Fibroblast of lung (primary cell): Measurements from ENCODE around the gene CLIC3. TPM values are rescaled to one million over a fixed set of nuclear protein-coding genes. Genes with fewer than 3 reads are reported as not detected.

ENCODE experiments used
- DNase-seq, 2 donors: peaks; one replicate each; pipeline versions ENCODE4 v3.0.0 to v3.0.0-alpha.2; 2010; ENCODE audit warnings: low read depth in 2 of 2
- H2AFZ ChIP-seq: 2 replicates; pipeline ENCODE4 v1.5.1; 2012; ENCODE audit warnings: low read length, control low read depth, inconsistent platforms
- H3K27ac ChIP-seq: 2 replicates; pipeline ENCODE4 v1.5.1; 2011; ENCODE audit warnings: low read length, control low read depth; ENCODE audit not compliant: insufficient read depth
- H3K27me3 ChIP-seq: 2 replicates; pipeline ENCODE4 v1.5.1; 2011; ENCODE audit warnings: mild to moderate bottlenecking, low read length; ENCODE audit not compliant: control insufficient read depth, insufficient read depth
- H3K36me3 ChIP-seq: 2 replicates; pipeline ENCODE4 v1.5.1; 2011; ENCODE audit warnings: low read length; ENCODE audit not compliant: control insufficient read depth, insufficient read depth
- H3K4me1 ChIP-seq: 2 replicates; pipeline ENCODE4 v1.5.1; 2011; ENCODE audit warnings: low read length; ENCODE audit not compliant: control insufficient read depth, insufficient read depth; ENCODE audit errors: extremely low read depth
- H3K4me2 ChIP-seq: 2 replicates; pipeline ENCODE4 v1.5.1; 2011; ENCODE audit warnings: low read length, control low read depth; ENCODE audit not compliant: insufficient read depth; ENCODE audit errors: extremely low read depth
- H3K4me3 ChIP-seq, 4 experiments: fragments of 200-600 bp in 1 of 4; sonication (generic) in 1 of 4; replicated peaks in 1 of 4; 2 replicates each; pipeline ENCODE4 v1.5.1; 2011 to 2016; ENCODE audit warnings: low read length in 4 of 4, low read depth in 3 of 4, mild to moderate bottlenecking in 3 of 4, control low read depth in 2 of 4, inconsistent platforms in 1 of 4, mixed read lengths in 1 of 4; ENCODE audit not compliant: insufficient read depth in 1 of 4; ENCODE audit errors: control extremely low read depth in 1 of 4
- H3K79me2 ChIP-seq: 2 replicates; pipeline ENCODE4 v1.5.1; 2012; ENCODE audit warnings: mild to moderate bottlenecking, low read length, inconsistent platforms; ENCODE audit not compliant: control insufficient read depth, insufficient read depth
- H3K9ac ChIP-seq: 2 replicates; pipeline ENCODE4 v1.5.1; 2011; ENCODE audit warnings: mild to moderate bottlenecking, low read length, control low read depth; ENCODE audit not compliant: insufficient read depth
- H3K9me3 ChIP-seq: 2 replicates; pipeline ENCODE4 v1.5.1; 2012; ENCODE audit warnings: low read depth, low read length; ENCODE audit not compliant: control insufficient read depth, insufficient read depth
- H4K20me1 ChIP-seq: 2 replicates; pipeline ENCODE4 v1.5.1; 2011; ENCODE audit warnings: low read length; ENCODE audit not compliant: control insufficient read depth, insufficient read depth; ENCODE audit errors: extremely low read depth
- EZH2 ChIP-seq: IDR thresholded peaks from 2 replicates; pipeline ENCODE4 v1.5.1; 2012; ENCODE audit warnings: low read length, control low read depth, mild to moderate bottlenecking; ENCODE audit errors: missing control alignments
- polyA plus RNA-seq, 2 donors: library from polyadenylated mRNA; depleted of rRNA in 1 of 2; stranded (reverse) in 1 of 2; unstranded in 1 of 2; fragments of >200 nt; gene quantifications; 2 replicates each; pipeline ENCODE4 v1.2.1, GENCODE V29; 2011 to 2012; ENCODE audit warnings: missing spikeins in 1 of 2
- total RNA-seq: library from RNA; depleted of rRNA; stranded (reverse); fragments of >200 nt; gene quantifications from 2 replicates; pipeline ENCODE4 v1.2.1, GENCODE V29; 2014
- TF ChIP-seq, protein P1 (sequence below), 2 donors: IDR thresholded peaks in 1 of 2; conservative IDR thresholded peaks in 1 of 2; 1 replicate in 1 of 2; 2 replicates in 1 of 2; pipeline ENCODE4 v1.5.1; 2011 to 2012; ENCODE audit warnings: low read length in 2 of 2, control low read depth in 1 of 2, inconsistent platforms in 1 of 2, low read depth in 1 of 2, mild to moderate bottlenecking in 1 of 2

CLIC3 gene
- total and polyA plus RNA-seq, 2 donors (not counting 1 experiment from before 2014, with no cell fraction given) = 0.98 to 3.5 TPM

- no peak for DNase-seq
- Histone ChIP-seq H3K79me2 (no peaks in the 10 kb centered on the region), H4K20me1 (no peaks in the 10 kb centered on the region), H3K4me1 (no peaks in the 10 kb centered on the region), H3K9me3 (no peaks in the 10 kb centered on the region), H3K4me2 (no peak overlapping the region), H2AFZ (no peak overlapping the region), H3K9ac (no peak overlapping the region), H3K4me3 (no peak overlapping the region), H3K27ac (no peak overlapping the region), H3K27me3 (peaks cover 4% of the 10 kb centered on the region), H3K36me3 (no peaks in the 10 kb centered on the region)
- TF ChIP-seq, protein P1, sequence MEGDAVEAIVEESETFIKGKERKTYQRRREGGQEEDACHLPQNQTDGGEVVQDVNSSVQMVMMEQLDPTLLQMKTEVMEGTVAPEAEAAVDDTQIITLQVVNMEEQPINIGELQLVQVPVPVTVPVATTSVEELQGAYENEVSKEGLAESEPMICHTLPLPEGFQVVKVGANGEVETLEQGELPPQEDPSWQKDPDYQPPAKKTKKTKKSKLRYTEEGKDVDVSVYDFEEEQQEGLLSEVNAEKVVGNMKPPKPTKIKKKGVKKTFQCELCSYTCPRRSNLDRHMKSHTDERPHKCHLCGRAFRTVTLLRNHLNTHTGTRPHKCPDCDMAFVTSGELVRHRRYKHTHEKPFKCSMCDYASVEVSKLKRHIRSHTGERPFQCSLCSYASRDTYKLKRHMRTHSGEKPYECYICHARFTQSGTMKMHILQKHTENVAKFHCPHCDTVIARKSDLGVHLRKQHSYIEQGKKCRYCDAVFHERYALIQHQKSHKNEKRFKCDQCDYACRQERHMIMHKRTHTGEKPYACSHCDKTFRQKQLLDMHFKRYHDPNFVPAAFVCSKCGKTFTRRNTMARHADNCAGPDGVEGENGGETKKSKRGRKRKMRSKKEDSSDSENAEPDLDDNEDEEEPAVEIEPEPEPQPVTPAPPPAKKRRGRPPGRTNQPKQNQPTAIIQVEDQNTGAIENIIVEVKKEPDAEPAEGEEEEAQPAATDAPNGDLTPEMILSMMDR (conservative IDR thresholded peaks at IDR 0.05 in 1 of 2, IDR thresholded peaks at IDR 0.05 in 1 of 2; ENCODE audit: low read depth in 1 of 2, low read length in 2 of 2) = no peak
- no peak for TF ChIP-seq EZH2
These were observed 32.6 kb downstream of the CLIC3 start for GRCh38 chr9:136963751-136964150.

DNA sequence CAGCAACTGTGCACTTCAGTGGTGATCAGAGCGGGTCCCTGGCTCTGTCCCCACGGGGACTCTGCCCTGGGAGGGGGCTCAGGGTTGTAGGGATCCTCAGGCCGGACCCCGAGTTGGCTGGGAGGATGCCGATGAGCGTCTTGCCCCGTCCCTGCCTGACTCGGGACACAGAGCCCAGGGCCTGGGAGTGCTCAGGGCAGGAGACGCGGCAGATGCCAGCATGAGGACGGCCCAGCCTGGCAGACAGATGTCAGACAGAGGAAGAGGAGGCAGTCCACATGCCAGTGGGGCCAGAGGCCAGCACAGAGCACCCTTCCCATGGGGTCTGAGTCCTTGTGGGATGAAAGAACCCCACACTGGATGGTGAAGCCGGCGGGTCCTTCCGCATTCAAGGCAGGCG, 33.0 kb downstream of the CLIC3 start:
- no peak overlapping the region for H3K4me3 ChIP-seq
- no peaks in the 10 kb centered on the region for H3K36me3 ChIP-seq
- no peak overlapping the region for H3K27ac ChIP-seq
- TF ChIP-seq, protein P1 (conservative IDR thresholded peaks at IDR 0.05 in 1 of 2, IDR thresholded peaks at IDR 0.05 in 1 of 2; ENCODE audit: low read depth in 1 of 2, low read length in 2 of 2) = no peak
- TF ChIP-seq EZH2 = no peak
- H3K4me1 ChIP-seq = no peaks in the 10 kb centered on the region
- H4K20me1 ChIP-seq = no peaks in the 10 kb centered on the region
- no peak overlapping the region for H2AFZ ChIP-seq
- peaks cover 4% of the 10 kb centered on the region for H3K27me3 ChIP-seq
- H3K9me3 ChIP-seq = no peaks in the 10 kb centered on the region
- no peak overlapping the region for H3K9ac ChIP-seq
- no peaks in the 10 kb centered on the region for H3K79me2 ChIP-seq
- H3K4me2 ChIP-seq = no peak overlapping the region
- no peak for DNase-seq

GRCh38 chr9:136962701-136963248, 33.6 kb downstream of the CLIC3 start:
- Histone ChIP-seq H4K20me1 (no peaks in the 10 kb centered on the region), H3K36me3 (no peaks in the 10 kb centered on the region), H3K79me2 (no peaks in the 10 kb centered on the region), H3K4me3 (no peak overlapping the region), H2AFZ (no peak overlapping the region), H3K4me1 (no peaks in the 10 kb centered on the region), H3K4me2 (no peak overlapping the region), H3K9ac (no peak overlapping the region), H3K27me3 (peaks cover 4% of the 10 kb centered on the region), H3K9me3 (no peaks in the 10 kb centered on the region), H3K27ac (no peak overlapping the region)
- no peak for DNase-seq
- TF ChIP-seq, protein P1 (conservative IDR thresholded peaks at IDR 0.05 in 1 of 2, IDR thresholded peaks at IDR 0.05 in 1 of 2; ENCODE audit: low read depth in 1 of 2, low read length in 2 of 2) = no peak
